Left ventricle myocardium inferior (tissue), 1 donor: ENCODE results near the gene C2orf76. TPM values are rescaled to one million over a fixed set of nuclear protein-coding genes. Genes with fewer than 3 reads are reported as not detected.
A peak's percentile ranks its signal among the peaks of the same experiment; 100 is the strongest.

ENCODE experiments used
- DNase-seq: peaks from one replicate; pipeline ENCODE4 v3.0.0-alpha.2; 2020
- H3K27ac ChIP-seq: fragments of 200-600 bp; replicated peaks from 2 replicates; pipeline ENCODE4 v1.8.0; 2021
- H3K27me3 ChIP-seq: fragments of 200-600 bp; 2 replicates; pipeline ENCODE4 v1.8.0; 2021; ENCODE audit warnings: low read depth
- H3K36me3 ChIP-seq: fragments of 200-600 bp; 2 replicates; pipeline ENCODE4 v1.8.0; 2021
- H3K4me1 ChIP-seq: fragments of 200-600 bp; 2 replicates; pipeline ENCODE4 v1.8.0; 2021
- H3K4me3 ChIP-seq: fragments of 200-600 bp; 2 replicates; pipeline ENCODE4 v1.8.0; 2021; ENCODE audit warnings: mild to moderate bottlenecking, moderate library complexity
- H3K9me3 ChIP-seq: fragments of 200-600 bp; replicated peaks from 2 replicates; pipeline ENCODE4 v1.8.0; 2021
- CTCF ChIP-seq: fragments of 200-600 bp; IDR thresholded peaks from 2 replicates; pipeline ENCODE4 v1.8.0; 2021; ENCODE audit warnings: antibody characterized with exemption, mild to moderate bottlenecking, borderline replicate concordance
- intact Hi-C: fragments of 100-400 bp; cut with micrococcal nuclease; formaldehyde crosslinking; loops from one replicate; pipeline ENCODE4 v1.11.0; 2022
- total RNA-seq: library from RNA; stranded (reverse); fragmentation: NEBNext Ultra II Directional; extraction: Animal tissue kit (Norgen Biotek cat#: 25700); gene quantifications from one replicate; pipeline ENCODE4 v1.2.1, GENCODE V29; 2021
- donor health status: DM: no; HTN: yes; CAD: no; lungs with severe emphysema.

The C2orf76 gene
- total RNA-seq, 1 donor from 2014 or later = 7.3 TPM

GRCh38 chr2:119324685-119325270 lies 41.9 kb downstream of the C2orf76 start:
- TF ChIP-seq CTCF = no peak
- DNase-seq = no peak
- Histone ChIP-seq H3K9me3 (no peaks in the 10 kb centered on the region), H3K4me3 (no peak overlapping the region), H3K27me3 (no peaks in the 10 kb centered on the region), H3K36me3 (no peaks in the 10 kb centered on the region), H3K4me1 (no peaks in the 10 kb centered on the region), H3K27ac (no peak overlapping the region)
- intact Hi-C loops = no loop called here

GRCh38 chr2:119323459-119323858 lies 43.2 kb downstream of the C2orf76 start:
- no peak for TF ChIP-seq CTCF
- intact Hi-C loops = no loop called here
- peaks cover 13% of the 10 kb centered on the region for H3K4me1 ChIP-seq

GRCh38 chr2:119319593-119319992 lies 47.0 kb downstream of the C2orf76 start:
- intact Hi-C loops = no loop called here
- Histone ChIP-seq H3K4me1 (peaks cover 42% of the 10 kb centered on the region), H3K4me3 (no peak overlapping the region), H3K36me3 (no peaks in the 10 kb centered on the region), H3K9me3 (no peaks in the 10 kb centered on the region), H3K27ac (peak overlapping the region; percentile 40), H3K27me3 (no peaks in the 10 kb centered on the region)
- TF ChIP-seq CTCF = no peak
- DNase-seq = no peak

More at GRCh38 chr2:119323459-119323858, 43.2 kb downstream of the C2orf76 start:
- no peaks in the 10 kb centered on the region for H3K36me3 ChIP-seq
- no peak overlapping the region for H3K27ac ChIP-seq
- no peaks in the 10 kb centered on the region for H3K27me3 ChIP-seq
- no peaks in the 10 kb centered on the region for H3K9me3 ChIP-seq
- no peak for DNase-seq
- H3K4me3 ChIP-seq = no peak overlapping the region

GRCh38 chr2:119317554-119317953 lies 49.1 kb downstream of the C2orf76 start:
- Histone ChIP-seq H3K27me3 (no peaks in the 10 kb centered on the region), H3K36me3 (no peaks in the 10 kb centered on the region), H3K9me3 (no peaks in the 10 kb centered on the region), H3K4me3 (no peak overlapping the region), H3K4me1 (peaks cover 47% of the 10 kb centered on the region), H3K27ac (peak overlapping the region; percentile 23)
- intact Hi-C loops = no loop called here
- TF ChIP-seq CTCF = no peak
- no peak for DNase-seq

- H3K27me3 ChIP-seq = no peaks in the 10 kb centered on the region
- H3K9me3 ChIP-seq = no peaks in the 10 kb centered on the region
- DNase-seq = no peak
- intact Hi-C loops = no loop called here
- peaks cover 55% of the 10 kb centered on the region for H3K4me1 ChIP-seq
- H3K36me3 ChIP-seq = no peaks in the 10 kb centered on the region
- peak overlapping the region; percentile 67 for H3K27ac ChIP-seq
- no peak for TF ChIP-seq CTCF
- no peak overlapping the region for H3K4me3 ChIP-seq
These were observed 50.6 kb downstream of the C2orf76 start for GRCh38 chr2:119316066-119316465.
